GM21423 (cell line): ENCODE measurements around the gene WNT3A.
"Not testable (repeated sequence)": the region's sequence is repeated elsewhere in the genome, so short reads cannot be mapped to it uniquely, and the experiment has no call there.

Source experiments
- ATAC-seq: cut with Tn5 transposase; IDR thresholded peaks from one replicate; pipeline ENCODE4 v1.9.1; 2021; ENCODE audit warnings: mild to moderate bottlenecking, moderate library complexity; ENCODE audit not compliant: unreplicated experiment

Gene WNT3A

GRCh38 chr1:228010921-228011320 is 4.1 kb downstream of the WNT3A start:
- no peak for ATAC-seq

- no peak for ATAC-seq
These were observed 5.0 kb downstream of the WNT3A start for GRCh38 chr1:228011721-228012311.

- no peak for ATAC-seq
These were observed 5.8 kb downstream of the WNT3A start for GRCh38 chr1:228012555-228012954.

DNA sequence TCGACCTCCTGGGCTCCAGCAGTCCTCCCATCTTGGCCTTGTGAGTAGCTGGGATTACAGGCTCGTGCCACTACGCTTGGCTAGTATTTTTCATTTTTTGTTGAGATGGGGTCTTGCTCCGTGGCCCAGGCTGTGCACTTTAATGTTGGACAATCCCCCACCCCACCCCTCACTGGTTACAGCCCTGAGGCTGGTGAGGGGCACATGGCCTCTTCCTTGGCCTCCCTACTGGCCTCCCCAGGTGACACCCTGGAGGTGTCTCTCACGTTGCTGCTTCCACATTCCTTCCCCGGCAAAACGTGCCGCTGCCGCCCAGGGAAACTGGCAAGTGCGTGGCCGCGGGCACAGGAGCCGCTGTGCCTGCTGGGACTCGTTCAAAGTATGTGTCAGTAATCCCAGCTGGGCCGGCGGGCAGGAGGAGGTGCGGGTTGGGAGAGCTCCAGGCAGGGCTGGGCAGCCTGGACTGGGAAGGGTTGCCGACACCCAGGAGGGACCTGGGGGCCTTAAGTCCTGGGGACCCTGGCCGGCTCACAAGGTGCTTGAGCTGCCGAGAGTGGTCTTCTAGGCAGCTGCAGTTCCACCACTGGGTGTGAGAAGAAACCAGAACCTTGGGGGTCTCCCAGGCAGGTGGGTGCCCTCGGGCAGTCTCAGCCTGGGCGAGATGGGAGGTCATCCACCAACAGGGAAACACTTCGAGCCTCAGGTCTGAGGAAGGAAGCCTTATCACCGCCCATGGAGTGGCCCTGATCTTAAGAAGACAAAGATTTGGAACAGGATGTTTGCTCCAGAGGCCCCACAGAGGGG is 6.5 kb downstream of the WNT3A start:
- no peak for ATAC-seq

DNA sequence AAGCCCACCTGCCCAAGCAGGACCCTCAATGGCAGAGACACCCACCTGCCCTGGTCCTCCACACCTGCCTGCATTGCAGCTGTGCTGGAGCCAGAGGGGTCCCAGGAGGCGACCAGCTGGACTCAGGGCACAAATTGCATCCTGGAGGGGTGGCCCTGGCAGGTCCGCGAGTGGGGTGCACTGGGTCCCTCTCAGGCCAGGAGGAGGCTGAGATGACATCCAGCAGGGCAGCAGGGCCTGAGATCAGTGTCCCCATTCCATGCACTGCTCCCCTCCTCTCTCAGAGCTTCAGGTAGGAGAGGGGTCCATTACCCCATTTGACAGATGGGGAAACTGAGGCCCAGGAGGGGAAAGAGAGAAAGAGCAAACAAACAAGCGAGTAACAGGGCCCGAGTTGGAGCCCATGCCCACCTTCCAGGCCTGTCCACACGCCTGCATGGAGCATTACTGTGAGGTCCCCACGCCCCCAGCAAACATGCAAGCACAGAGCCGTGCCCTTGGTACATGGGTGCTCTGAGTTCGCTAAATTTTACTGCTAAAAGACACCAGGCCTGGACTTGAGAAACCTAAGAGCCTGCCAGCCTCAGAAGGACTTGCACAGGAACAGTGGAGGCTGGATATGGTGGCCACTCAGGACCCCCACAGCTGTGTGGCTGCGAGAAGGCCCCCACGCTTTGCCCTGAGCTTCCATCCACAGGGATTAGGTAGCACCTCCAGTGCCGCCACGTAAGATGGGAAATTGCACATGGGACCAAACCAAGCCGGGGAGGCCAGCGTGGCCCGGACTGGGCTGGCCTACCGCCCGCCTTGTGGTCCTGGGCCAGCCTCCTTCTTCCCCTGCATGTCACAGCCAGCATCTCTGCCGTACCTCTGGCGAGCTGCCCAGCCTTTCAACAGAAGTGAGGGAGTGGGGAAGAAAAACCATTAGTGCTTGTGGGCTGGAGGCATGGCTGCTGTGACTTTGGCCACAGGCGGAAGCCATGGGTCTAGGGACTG is 7.4 kb downstream of the WNT3A start:
- no peak for ATAC-seq

DNA sequence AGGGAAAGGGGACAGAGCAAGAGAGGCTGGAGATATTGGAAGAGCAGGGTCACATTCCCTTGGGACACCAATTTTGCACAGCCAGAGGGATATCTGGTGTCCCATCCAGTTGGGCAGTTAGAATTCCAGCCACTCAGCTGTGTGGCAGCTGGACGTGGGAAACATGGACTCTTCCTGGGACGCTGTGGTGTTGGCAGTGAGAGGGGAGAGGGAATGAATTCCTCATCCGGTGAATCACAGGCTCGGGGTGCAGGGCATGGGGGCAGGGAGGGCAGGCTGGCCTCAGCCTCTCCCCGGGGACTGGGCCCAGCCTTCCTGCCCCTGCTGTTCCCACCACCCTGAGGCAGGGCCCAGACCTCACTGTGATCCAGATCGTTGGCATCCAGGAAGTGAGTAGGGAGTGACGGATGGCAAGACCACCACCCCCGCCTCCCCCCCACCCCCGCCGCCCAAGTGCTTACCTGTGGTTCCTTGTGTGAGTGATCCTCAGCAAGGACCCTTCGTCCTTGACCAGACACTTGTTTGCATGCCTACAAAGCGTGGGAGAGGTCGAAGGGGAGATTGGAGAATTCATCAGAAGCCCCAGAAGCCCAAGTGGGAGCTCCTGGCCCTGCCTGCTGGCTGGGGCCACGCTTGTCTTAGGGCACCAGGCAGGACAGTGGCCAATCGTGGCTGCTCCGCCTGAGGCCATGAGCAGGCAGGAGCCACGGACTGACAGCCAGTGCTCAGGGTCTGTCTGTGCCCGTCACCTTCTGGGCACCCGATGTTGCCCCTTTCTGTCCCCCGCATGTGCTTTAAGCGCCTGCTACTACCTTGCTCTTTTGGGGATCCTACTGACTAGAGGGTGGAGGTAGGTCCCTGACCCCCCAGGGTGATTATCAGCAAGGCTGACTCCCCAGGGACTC is 8.7 kb downstream of the WNT3A start:
- no peak for ATAC-seq

- no peak for ATAC-seq
These were observed 9.3 kb downstream of the WNT3A start for GRCh38 chr1:228016181-228016510.

GRCh38 chr1:228016653-228017355 is 10.0 kb downstream of the WNT3A start:
- ATAC-seq = no peak

DNA sequence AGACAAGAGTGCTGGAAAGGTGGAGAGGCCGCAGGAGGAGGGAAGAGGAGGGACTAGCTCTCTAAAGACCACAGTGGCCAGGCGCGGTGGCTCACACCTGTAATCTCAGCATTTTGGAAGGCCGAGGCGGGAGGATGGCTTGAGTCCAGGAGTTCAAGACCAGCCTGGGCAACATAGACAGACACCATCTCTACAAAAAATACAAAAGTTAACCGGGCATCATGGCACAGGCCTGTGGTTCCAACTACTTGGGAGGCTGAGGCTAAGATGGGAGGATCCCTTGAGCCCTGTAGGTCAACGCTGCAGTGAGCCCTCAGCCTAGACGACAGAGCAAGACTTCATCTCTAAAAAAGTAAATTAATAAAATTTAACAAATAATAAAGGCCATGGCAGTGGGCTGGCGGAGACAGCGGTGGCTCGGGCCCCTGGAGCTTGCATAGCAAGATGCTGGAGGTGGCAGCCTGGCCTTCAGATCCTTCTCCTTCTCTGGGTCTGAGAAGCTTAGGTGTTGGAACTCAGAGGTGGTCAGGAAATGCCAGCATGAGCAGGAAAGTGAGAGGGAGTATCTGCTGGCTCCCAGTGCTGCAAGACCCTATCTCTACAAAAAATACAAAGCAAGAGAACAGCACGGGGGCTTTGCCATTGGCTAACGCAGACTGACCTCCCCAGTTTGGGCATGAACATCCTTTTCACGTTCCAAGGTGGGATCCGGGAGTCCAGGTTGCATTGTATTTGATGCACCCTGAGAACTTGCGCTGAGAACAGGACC is 10.7 kb downstream of the WNT3A start:
- no peak for ATAC-seq

DNA sequence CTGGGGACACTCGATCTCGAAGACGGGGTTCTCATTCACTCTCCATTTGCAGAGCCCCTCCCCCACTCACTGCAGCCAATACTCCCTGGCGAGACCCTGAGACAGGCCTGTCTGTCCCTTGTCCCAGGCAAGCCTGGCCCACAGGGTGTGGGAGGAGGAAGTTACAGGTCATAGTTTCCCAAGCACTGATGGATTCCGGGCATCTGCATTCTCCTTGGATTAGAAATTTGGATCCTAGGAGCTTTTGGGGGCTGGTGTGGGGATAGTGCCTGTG is 11.3 kb downstream of the WNT3A start:
- ATAC-seq = no peak

DNA sequence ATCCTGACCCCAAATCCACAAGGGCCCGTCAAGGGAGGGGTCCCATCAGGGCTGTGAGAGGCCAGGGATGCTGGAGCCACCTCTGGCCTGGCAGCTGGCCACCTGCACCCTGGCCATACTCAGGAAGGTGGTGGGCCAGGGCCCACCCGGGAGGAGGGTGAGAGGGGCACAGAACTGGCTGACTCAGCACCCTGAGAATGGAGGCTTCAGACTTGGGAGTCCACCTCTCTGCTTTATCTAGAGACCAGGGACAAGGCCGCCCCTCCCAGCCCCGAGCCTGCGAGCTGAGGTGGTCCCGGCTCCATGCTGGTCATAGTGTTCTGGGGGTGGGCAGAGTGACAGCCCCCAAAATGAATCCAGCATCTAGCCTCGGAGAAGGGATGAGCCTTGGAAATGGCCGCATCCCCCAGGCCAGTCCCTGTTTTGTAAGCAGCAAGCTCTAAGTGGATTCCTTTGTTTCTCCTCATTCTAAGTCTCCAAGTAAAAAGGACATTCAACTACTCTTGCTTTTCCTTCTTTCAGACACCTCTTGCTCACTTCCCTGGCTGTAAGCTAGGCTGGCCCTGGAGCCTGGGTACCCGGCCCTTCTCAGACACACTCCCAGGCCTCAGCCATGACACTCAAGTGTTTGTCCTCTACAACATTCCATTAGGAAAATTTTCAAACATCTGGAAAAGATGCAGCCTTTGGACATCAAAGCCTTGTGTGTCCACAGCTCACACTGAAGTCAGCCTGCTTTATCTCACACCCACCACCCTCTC is 12.3 kb downstream of the WNT3A start:
- no peak for ATAC-seq

- ATAC-seq = not testable (repeated sequence)
These were observed 12.9 kb downstream of the WNT3A start for GRCh38 chr1:228019722-228020083.

GRCh38 chr1:228020686-228021354 is 14.0 kb downstream of the WNT3A start:
- ATAC-seq = no peak

DNA sequence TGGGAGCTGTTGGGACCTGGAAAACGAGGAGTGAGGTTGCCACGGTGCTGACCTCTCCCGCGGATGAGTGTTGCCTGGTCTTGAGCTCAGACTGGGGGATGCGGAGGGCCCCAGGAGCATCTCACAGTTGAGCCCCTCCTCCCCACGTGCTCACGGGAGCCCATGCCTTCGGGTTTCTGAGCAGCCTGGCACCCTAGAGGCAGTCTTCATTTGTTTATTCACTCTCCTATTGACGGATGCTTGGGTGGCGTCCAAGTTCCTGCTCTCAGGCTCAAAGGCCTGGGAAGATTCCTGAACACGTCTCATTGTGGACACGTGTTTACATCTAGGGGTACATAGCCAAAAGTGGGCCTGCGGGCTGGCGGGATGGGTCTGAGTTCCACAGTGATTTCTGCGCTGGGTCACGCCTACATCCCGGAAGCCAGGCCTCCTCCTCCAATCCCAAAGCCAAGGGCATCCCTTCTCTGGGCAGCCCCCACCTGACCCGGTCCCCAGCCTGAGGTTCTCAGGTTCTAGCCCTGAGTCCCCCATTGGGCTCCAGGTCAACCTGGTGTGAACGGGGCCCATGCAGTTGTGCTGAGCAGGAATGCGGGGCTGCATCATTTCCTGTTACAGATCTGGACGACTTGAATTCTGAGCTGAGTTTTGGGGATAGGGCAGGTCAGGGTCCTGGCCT is 14.7 kb downstream of the WNT3A start:
- ATAC-seq = no peak

- ATAC-seq = no peak
These were observed 15.9 kb downstream of the WNT3A start for GRCh38 chr1:228022571-228023293.

DNA sequence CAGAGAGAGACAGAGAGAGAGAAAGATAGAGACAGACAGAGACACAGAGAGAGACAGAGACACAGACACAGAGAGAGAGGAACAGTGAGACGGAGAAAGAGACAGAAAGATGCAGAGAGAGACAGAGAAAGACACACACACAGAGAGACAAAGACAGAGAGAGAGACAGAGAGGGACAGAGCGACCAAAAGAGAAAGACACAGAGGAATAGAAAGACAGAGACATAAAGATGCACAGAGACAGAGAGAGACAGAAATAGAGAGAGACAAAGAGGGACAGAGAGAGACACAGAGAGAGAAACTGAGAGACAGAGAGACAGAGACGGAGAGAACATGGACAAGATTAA is 16.5 kb downstream of the WNT3A start:
- no peak for ATAC-seq

- ATAC-seq = no peak
These were observed 22.5 kb downstream of the WNT3A start for GRCh38 chr1:228029281-228029680.
